ENCODE results near the gene NCOR1.
A peak's percentile ranks its signal among the peaks of the same experiment; 100 is the strongest.
"Not testable (repeated sequence)": the region's sequence is repeated elsewhere in the genome, so short reads cannot be mapped to it uniquely, and the experiment has no call there.

The NCOR1 gene

GRCh38 chr17:16202554-16203500 lies 12.5 kb downstream of the NCOR1 start:
- not testable (repeated sequence) for H3K4me3 ChIP-seq (ENCODE audit: severe bottlenecking); H3K36me3 ChIP-seq (ENCODE audit: low read depth); DNase-seq (ENCODE audit: low spot score); ATAC-seq (ENCODE audit: low read depth); H3K27me3 ChIP-seq (ENCODE audit: insufficient read depth, poor library complexity, severe bottlenecking); H3K9me3 ChIP-seq (ENCODE audit: severe bottlenecking)
- Histone ChIP-seq H3K4me1 (ENCODE audit: insufficient read depth, poor library complexity, severe bottlenecking) (peaks cover 31% of the 10 kb centered on the region), H3K27ac (ENCODE audit: poor library complexity, severe bottlenecking) (peak overlapping the region; percentile 26)

- H3K27me3 ChIP-seq (ENCODE audit: insufficient read depth, poor library complexity, severe bottlenecking); ATAC-seq (ENCODE audit: low read depth); H3K27ac ChIP-seq (ENCODE audit: poor library complexity, severe bottlenecking); DNase-seq (ENCODE audit: low spot score); H3K9me3 ChIP-seq (ENCODE audit: severe bottlenecking); H3K4me3 ChIP-seq (ENCODE audit: severe bottlenecking): not testable (repeated sequence)
- H3K36me3 ChIP-seq (ENCODE audit: low read depth), result peaks cover 12% of the 10 kb centered on the region
- peaks cover 25% of the 10 kb centered on the region for H3K4me1 ChIP-seq (ENCODE audit: insufficient read depth, poor library complexity, severe bottlenecking)
Observed at GRCh38 chr17:16201693-16202131, 13.6 kb downstream of the NCOR1 start.

- no peak for TF ChIP-seq CTCF (IDR thresholded peaks at IDR 0.05; ENCODE audit: poor library complexity, severe bottlenecking)
- Histone ChIP-seq H3K27me3 (ENCODE audit: insufficient read depth, poor library complexity, severe bottlenecking) (no peaks in the 10 kb centered on the region), H3K27ac (ENCODE audit: poor library complexity, severe bottlenecking) (peak overlapping the region; percentile 29), H3K4me3 (ENCODE audit: severe bottlenecking) (no peak overlapping the region), H3K9me3 (ENCODE audit: severe bottlenecking) (no peaks in the 10 kb centered on the region), H3K36me3 (ENCODE audit: low read depth) (peaks cover 17% of the 10 kb centered on the region), H3K4me1 (ENCODE audit: insufficient read depth, poor library complexity, severe bottlenecking) (peaks cover 15% of the 10 kb centered on the region)
- ATAC-seq (ENCODE audit: low read depth), result no peak
- no peak for DNase-seq (ENCODE audit: low spot score)
Observed at GRCh38 chr17:16199093-16199492, 16.2 kb downstream of the NCOR1 start.

GRCh38 chr17:16197276-16197675 lies 18.1 kb downstream of the NCOR1 start:
- H3K36me3 ChIP-seq (ENCODE audit: low read depth), result peaks cover 24% of the 10 kb centered on the region
- H3K9me3 ChIP-seq (ENCODE audit: severe bottlenecking), result no peaks in the 10 kb centered on the region
- no peak overlapping the region for H3K4me3 ChIP-seq (ENCODE audit: severe bottlenecking)
- no peaks in the 10 kb centered on the region for H3K27me3 ChIP-seq (ENCODE audit: insufficient read depth, poor library complexity, severe bottlenecking)
- no peaks in the 10 kb centered on the region for H3K4me1 ChIP-seq (ENCODE audit: insufficient read depth, poor library complexity, severe bottlenecking)
- H3K27ac ChIP-seq (ENCODE audit: poor library complexity, severe bottlenecking), result no peak overlapping the region
- ATAC-seq (ENCODE audit: low read depth) (no peak), DNase-seq (ENCODE audit: low spot score) (no peak)
- TF ChIP-seq CTCF (IDR thresholded peaks at IDR 0.05; ENCODE audit: poor library complexity, severe bottlenecking), result no peak

- not testable (repeated sequence) for ATAC-seq (ENCODE audit: low read depth); H3K4me3 ChIP-seq (ENCODE audit: severe bottlenecking); DNase-seq (ENCODE audit: low spot score); H3K9me3 ChIP-seq (ENCODE audit: severe bottlenecking); H3K27me3 ChIP-seq (ENCODE audit: insufficient read depth, poor library complexity, severe bottlenecking); H3K27ac ChIP-seq (ENCODE audit: poor library complexity, severe bottlenecking)
- Histone ChIP-seq H3K36me3 (ENCODE audit: low read depth) (peaks cover 36% of the 10 kb centered on the region), H3K4me1 (ENCODE audit: insufficient read depth, poor library complexity, severe bottlenecking) (peaks cover 23% of the 10 kb centered on the region)
Observed at GRCh38 chr17:16194307-16194835, 21.0 kb downstream of the NCOR1 start.

- no peaks in the 10 kb centered on the region for H3K9me3 ChIP-seq (ENCODE audit: severe bottlenecking)
- H3K36me3 ChIP-seq (ENCODE audit: low read depth), result peaks cover 44% of the 10 kb centered on the region
- peak overlapping the region; percentile 41 for H3K27ac ChIP-seq (ENCODE audit: poor library complexity, severe bottlenecking)
- peaks cover 26% of the 10 kb centered on the region for H3K4me1 ChIP-seq (ENCODE audit: insufficient read depth, poor library complexity, severe bottlenecking)
- DNase-seq (ENCODE audit: low spot score) (no peak), ATAC-seq (ENCODE audit: low read depth) (peak; percentile 68)
- H3K27me3 ChIP-seq (ENCODE audit: insufficient read depth, poor library complexity, severe bottlenecking), result no peaks in the 10 kb centered on the region
- H3K4me3 ChIP-seq (ENCODE audit: severe bottlenecking), result no peak overlapping the region
- TF ChIP-seq CTCF (IDR thresholded peaks at IDR 0.05; ENCODE audit: poor library complexity, severe bottlenecking), result no peak
Observed at GRCh38 chr17:16191604-16192003, 23.7 kb downstream of the NCOR1 start.
